Right lobe of liver (tissue), 6 donors: ENCODE data around the gene CDC42EP3. TPM values are rescaled to one million over a fixed set of nuclear protein-coding genes. Genes with fewer than 3 reads are reported as not detected.

Experiments
- ATAC-seq, 4 donors: fragments of 200-7000 bp; cut with Tn5 transposase; one replicate each; pipeline ENCODE4 v1.9.1; 2020; ENCODE audit warnings: mild to moderate bottlenecking in 4 of 4, moderate library complexity in 4 of 4
- DNase-seq, 3 donors: peaks; one replicate each; pipeline ENCODE4 v3.0.0-alpha.2; 2020
- H3K27ac ChIP-seq, 3 donors: fragments of 200-600 bp; one replicate each; pipeline ENCODE4 v1.8.0; 2022
- H3K27me3 ChIP-seq, 2 donors: fragments of 200-600 bp; one replicate each; pipeline ENCODE4 v1.8.0; 2022
- H3K36me3 ChIP-seq, 4 donors: fragments of 200-600 bp; sonication (generic) in 1 of 4; one replicate each; pipeline versions ENCODE4 v1.5.1 to v1.8.0; 2017 to 2022; ENCODE audit warnings: control low read depth in 1 of 4
- H3K4me1 ChIP-seq, 4 donors: fragments of 200-600 bp; sonication (generic) in 1 of 4; one replicate each; pipeline versions ENCODE4 v1.5.1 to v1.8.0; 2017 to 2022; ENCODE audit warnings: control low read depth in 1 of 4
- H3K4me3 ChIP-seq, 3 donors: fragments of 200-600 bp; one replicate each; pipeline ENCODE4 v1.8.0; 2022
- H3K9me3 ChIP-seq, 4 donors: fragments of 200-600 bp; sonication (generic) in 1 of 4; one replicate each; pipeline versions ENCODE4 v1.5.1 to v1.8.0; 2017 to 2022; ENCODE audit warnings: control low read depth in 1 of 4
- CTCF ChIP-seq, 4 donors: fragments of 200-600 bp in 3 of 4; fragments of 450-650 bp in 1 of 4; IDR thresholded peaks; one replicate each; pipeline versions ENCODE4 v1.5.1 to v1.8.0; 2016 to 2022; ENCODE audit warnings: antibody characterized with exemption in 4 of 4, mild to moderate bottlenecking in 2 of 4
- POLR2A ChIP-seq: fragments of 450-650 bp; IDR thresholded peaks from one replicate; pipeline ENCODE4 v1.6.1; 2017; ENCODE audit warnings: antibody characterized with exemption, mild to moderate bottlenecking
- WGBS: methylation state at CpG from one replicate; pipeline ENCODE4 v1.1.6; 2018; ENCODE audit warnings: low coverage, low lambda C conversion rate; ENCODE audit not compliant: insufficient coverage; ENCODE audit errors: missing lambda C conversion rate; 5-methylcytosine and 5-hydroxymethylcytosine counted together
- intact Hi-C, 2 donors: fragments of 100-400 bp; cut with DNase I; formaldehyde crosslinking; loops; one replicate each; pipeline versions ENCODE4 v1.11.2 to v1.14.1; 2022
- total RNA-seq, 6 experiments: library from RNA; depleted of rRNA in 2 of 6; stranded (reverse); fragments of >200 nt in 2 of 6; fragmentation: NEBNext Ultra II Directional in 3 of 6; extraction: Animal tissue kit (Norgen Biotek cat#: 25700) in 3 of 6; gene quantifications; one replicate each; pipeline versions ENCODE4 v1.1.0 to v1.2.4, GENCODE V29; 2016 to 2023
- donor health status: DM: no; HTN: yes; CAD: no.
- donor health status: DM: no; HTN: no; CAD: no.
- donor health status: DM: no; HTN: no; CAD: no.
- donor health status: DM: no; HTN: yes; CAD: no.
- donor health status: DM: no; HTN: yes; CAD: no.

CDC42EP3 gene
- total RNA-seq, 6 experiments from 2014 or later, result 3.4 to 8.4 (median 6.0) TPM

- Histone ChIP-seq H3K4me1 (peaks cover 0 to 10% (median 0%) of the 10 kb centered on the region in 4 donors), H3K27ac (no peak overlapping the region), H3K36me3 (no peaks in the 10 kb centered on the region), H3K9me3 (no peaks in the 10 kb centered on the region), H3K4me3 (no peak overlapping the region), H3K27me3 (no peaks in the 10 kb centered on the region)
- intact Hi-C loops, result no loop called here
- TF ChIP-seq POLR2A (no peak), CTCF (IDR thresholded peaks at IDR 0.05) (no peak)
- no peak for ATAC-seq
- DNase-seq, result no peak
- 76% methylated on average over 2 of the region's 2 CpGs for WGBS
These were observed 3.5 kb upstream of the CDC42EP3 start for GRCh38 chr2:37674946-37675345.

GRCh38 chr2:37672870-37673184, 1.4 kb upstream of the CDC42EP3 start:
- peak overlapping the region; percentile 83 to 91 (median 87) for H3K4me3 ChIP-seq
- intact Hi-C loops, result no loop called here
- H3K4me1 ChIP-seq, result peaks cover 0 to 10% (median 0%) of the 10 kb centered on the region in 4 donors
- H3K27ac ChIP-seq, result peak overlapping the region; percentile 82 to 92 (median 83)
- no peak for TF ChIP-seq POLR2A
- no peak for TF ChIP-seq CTCF (IDR thresholded peaks at IDR 0.05)
- H3K9me3 ChIP-seq, result no peaks in the 10 kb centered on the region
- DNase-seq (no peak), ATAC-seq (no peak)
- WGBS, result 9% methylated on average over 6 of the region's 7 CpGs
- H3K36me3 ChIP-seq, result no peaks in the 10 kb centered on the region
- H3K27me3 ChIP-seq, result no peaks in the 10 kb centered on the region

GRCh38 chr2:37672104-37672869, 845 bp upstream of the CDC42EP3 start:
- H3K27me3 ChIP-seq, result no peaks in the 10 kb centered on the region
- DNase-seq (peak; percentile 77 to 82 (median 77)), ATAC-seq (peak; percentile 65 to 75 (median 70))
- H3K4me1 ChIP-seq, result peaks cover 0 to 10% (median 0%) of the 10 kb centered on the region in 4 donors
- peak; percentile 37 for TF ChIP-seq POLR2A
- TF ChIP-seq CTCF (IDR thresholded peaks at IDR 0.05), result no peak
- intact Hi-C loops, result no loop called here
- H3K27ac ChIP-seq, result peak overlapping the region; percentile 82 to 92 (median 83)
- H3K9me3 ChIP-seq, result no peaks in the 10 kb centered on the region
- no peaks in the 10 kb centered on the region for H3K36me3 ChIP-seq
- 7% methylated on average over 8 of the region's 69 CpGs for WGBS
- H3K4me3 ChIP-seq, result peak overlapping the region; percentile 83 to 91 (median 87)

- Histone ChIP-seq H3K27me3 (no peaks in the 10 kb centered on the region), H3K4me3 (peak overlapping the region; percentile 83 to 91 (median 87)), H3K27ac (peak overlapping the region; percentile 82 to 92 (median 83)), H3K36me3 (no peaks in the 10 kb centered on the region), H3K4me1 (peaks cover 0 to 10% (median 0%) of the 10 kb centered on the region in 4 donors), H3K9me3 (no peaks in the 10 kb centered on the region)
- DNase-seq (no peak), ATAC-seq (peak in 2 of 4 donors; percentile 1 to 11)
- intact Hi-C loops, result no loop called here
- TF ChIP-seq POLR2A, result no peak
- no peak for TF ChIP-seq CTCF (IDR thresholded peaks at IDR 0.05)
- 0% methylated on average over 1 of the region's 29 CpGs for WGBS
These were observed 318 bp upstream of the CDC42EP3 start for GRCh38 chr2:37671816-37672103.
